Endothelial cell (in vitro differentiated cells): ENCODE data around the gene GPC5. TPM values are rescaled to one million over a fixed set of nuclear protein-coding genes. Genes with fewer than 3 reads are reported as not detected.

Experiments
- DNase-seq: peaks from one replicate; pipeline ENCODE4 v3.0.0; 2021; ENCODE audit warnings: low spot score
- H3K27ac Mint-ChIP-seq: one replicate; pipeline ENCODE4 v1.8.0; 2021; ENCODE audit warnings: mixed read lengths, inconsistent platforms; ENCODE audit not compliant: unreplicated experiment
- H3K27me3 Mint-ChIP-seq: one replicate; pipeline ENCODE4 v1.8.0; 2021; ENCODE audit warnings: mild to moderate bottlenecking, moderate library complexity, mixed read lengths, inconsistent platforms; ENCODE audit not compliant: unreplicated experiment
- H3K36me3 Mint-ChIP-seq: one replicate; pipeline ENCODE4 v1.8.0; 2021; ENCODE audit warnings: mild to moderate bottlenecking, low read depth, mixed read lengths, inconsistent platforms; ENCODE audit not compliant: unreplicated experiment
- H3K4me1 Mint-ChIP-seq: one replicate; pipeline ENCODE4 v1.8.0; 2021; ENCODE audit warnings: mild to moderate bottlenecking, mixed read lengths, inconsistent platforms; ENCODE audit not compliant: unreplicated experiment
- H3K4me3 Mint-ChIP-seq: one replicate; pipeline ENCODE4 v1.8.0; 2021; ENCODE audit warnings: mild to moderate bottlenecking, mixed read lengths, inconsistent platforms; ENCODE audit not compliant: unreplicated experiment
- H3K9me3 Mint-ChIP-seq: one replicate; pipeline ENCODE4 v1.8.0; 2021; ENCODE audit warnings: mixed read lengths, inconsistent platforms; ENCODE audit not compliant: unreplicated experiment
- CTCF ChIP-seq: fragments of 200-600 bp; sonication (generic); IDR thresholded peaks from one replicate; pipeline ENCODE4 v1.5.0; 2021; ENCODE audit warnings: antibody characterized with exemption; ENCODE audit not compliant: unreplicated experiment
- total RNA-seq: library from RNA; stranded (reverse); fragmentation: NEBNext Ultra II Directional; extraction: Animal tissue kit (Norgen Biotek cat#: 25700); gene quantifications from one replicate; pipeline ENCODE4 v1.2.1, GENCODE V29; 2021; ENCODE audit not compliant: unreplicated experiment

GPC5 gene
- total RNA-seq, 1 donor from 2014 or later: not detected

- no peak for TF ChIP-seq CTCF
- no peak overlapping the region for H3K27ac Mint-ChIP-seq
Measured at GRCh38 chr13:91934354-91934753, 535.9 kb downstream of the GPC5 start.

GRCh38 chr13:91946498-91947070 is 548.2 kb downstream of the GPC5 start:
- no peaks in the 10 kb centered on the region for H3K36me3 Mint-ChIP-seq
- TF ChIP-seq CTCF: peak; percentile 3
- no peaks in the 10 kb centered on the region for H3K27me3 Mint-ChIP-seq
- H3K27ac Mint-ChIP-seq: no peak overlapping the region
- H3K9me3 Mint-ChIP-seq: no peaks in the 10 kb centered on the region
- H3K4me1 Mint-ChIP-seq: no peaks in the 10 kb centered on the region
- no peak overlapping the region for H3K4me3 Mint-ChIP-seq
- peak; percentile 12 for DNase-seq

More at GRCh38 chr13:91934354-91934753, 535.9 kb downstream of the GPC5 start:
- no peaks in the 10 kb centered on the region for H3K9me3 Mint-ChIP-seq
- DNase-seq: no peak
- H3K4me1 Mint-ChIP-seq: no peaks in the 10 kb centered on the region
- no peak overlapping the region for H3K4me3 Mint-ChIP-seq
- H3K36me3 Mint-ChIP-seq: no peaks in the 10 kb centered on the region
- no peaks in the 10 kb centered on the region for H3K27me3 Mint-ChIP-seq

- no peaks in the 10 kb centered on the region for H3K4me1 Mint-ChIP-seq
- no peaks in the 10 kb centered on the region for H3K27me3 Mint-ChIP-seq
- H3K4me3 Mint-ChIP-seq: no peak overlapping the region
- no peak for DNase-seq
- H3K36me3 Mint-ChIP-seq: no peaks in the 10 kb centered on the region
- no peak overlapping the region for H3K27ac Mint-ChIP-seq
- no peak for TF ChIP-seq CTCF
- no peaks in the 10 kb centered on the region for H3K9me3 Mint-ChIP-seq
Measured at GRCh38 chr13:91948736-91949135, 550.3 kb downstream of the GPC5 start.

- Mint-ChIP-seq H3K27me3 (peaks cover 2% of the 10 kb centered on the region), H3K4me3 (no peak overlapping the region), H3K9me3 (no peaks in the 10 kb centered on the region), H3K36me3 (no peaks in the 10 kb centered on the region), H3K4me1 (no peaks in the 10 kb centered on the region), H3K27ac (no peak overlapping the region)
- DNase-seq: no peak
- TF ChIP-seq CTCF: no peak
Measured at GRCh38 chr13:91950803-91951202, 552.4 kb downstream of the GPC5 start.

GRCh38 chr13:91955546-91956355 is 557.3 kb downstream of the GPC5 start:
- no peak overlapping the region for H3K27ac Mint-ChIP-seq

More at GRCh38 chr13:91955546-91956355, 557.3 kb downstream of the GPC5 start:
- Mint-ChIP-seq H3K4me3 (no peak overlapping the region), H3K4me1 (no peaks in the 10 kb centered on the region), H3K9me3 (no peaks in the 10 kb centered on the region), H3K36me3 (no peaks in the 10 kb centered on the region), H3K27me3 (peaks cover 2% of the 10 kb centered on the region)
- no peak for TF ChIP-seq CTCF
- DNase-seq: no peak
